DND-41 (cell line): ENCODE data around the gene PYGB.

Experiments
- ATAC-seq: fragments of 200-7000 bp; cut with Tn5 transposase; 3 replicates; pipeline ENCODE4 v1.9.1; 2021; ENCODE audit warnings: low read depth; ENCODE audit not compliant: insufficient read depth
- DNase-seq: peaks from one replicate; pipeline ENCODE4 v3.0.0-alpha.2; 2020
- H2AFZ ChIP-seq: 2 replicates; pipeline ENCODE4 v1.6.0; 2012; ENCODE audit warnings: low read depth, low read length
- H3K27ac ChIP-seq: 2 replicates; pipeline ENCODE4 v1.5.1; 2012; ENCODE audit warnings: low read length, inconsistent platforms
- H3K27me3 ChIP-seq: fragments of 200-600 bp; sonication (generic); 2 replicates; pipeline ENCODE4 v1.6.0; 2012; ENCODE audit warnings: low read length, mild to moderate bottlenecking, inconsistent platforms; ENCODE audit not compliant: insufficient read depth, poor library complexity
- H3K36me3 ChIP-seq: 2 replicates; pipeline ENCODE4 v1.5.1; 2012; ENCODE audit warnings: low read length, inconsistent platforms; ENCODE audit not compliant: insufficient read depth
- H3K4me1 ChIP-seq: 2 replicates; pipeline ENCODE4 v1.5.1; 2012; ENCODE audit warnings: mild to moderate bottlenecking, low read length; ENCODE audit not compliant: insufficient read depth
- H3K4me2 ChIP-seq: 2 replicates; pipeline ENCODE4 v1.6.0; 2012; ENCODE audit warnings: mild to moderate bottlenecking, moderate library complexity, low read length, inconsistent platforms; ENCODE audit not compliant: insufficient read depth
- H3K4me3 ChIP-seq, 2 experiments: fragments of 200-600 bp in 1 of 2; shearing (Covaris generic) in 1 of 2; 2 replicates each; pipeline ENCODE4 v1.5.1; 2012 to 2016; ENCODE audit warnings: inconsistent platforms in 2 of 2, low read length in 2 of 2, mild to moderate bottlenecking in 2 of 2, low read depth in 1 of 2, moderate library complexity in 1 of 2
- H3K79me2 ChIP-seq: 2 replicates; pipeline ENCODE4 v1.6.0; 2012; ENCODE audit warnings: low read length, inconsistent platforms; ENCODE audit not compliant: insufficient read depth
- H3K9ac ChIP-seq: 2 replicates; pipeline ENCODE4 v1.6.0; 2012; ENCODE audit warnings: low read depth, mild to moderate bottlenecking, inconsistent platforms, low read length, moderate library complexity
- H3K9me3 ChIP-seq: 2 replicates; pipeline ENCODE4 v1.5.1; 2012; ENCODE audit warnings: low read length, moderate library complexity, mild to moderate bottlenecking, inconsistent platforms; ENCODE audit not compliant: insufficient read depth, severe bottlenecking
- H4K20me1 ChIP-seq: 2 replicates; pipeline ENCODE4 v1.6.0; 2012; ENCODE audit warnings: low read length; ENCODE audit not compliant: insufficient read depth
- EZH2 ChIP-seq: IDR thresholded peaks from 3 replicates; pipeline ENCODE4 v1.6.1; 2012; ENCODE audit warnings: borderline replicate concordance, low read depth, mild to moderate bottlenecking, moderate library complexity, low read length, inconsistent platforms; ENCODE audit not compliant: severe bottlenecking
- TF ChIP-seq, protein P1 (sequence below): IDR thresholded peaks from 2 replicates; pipeline ENCODE4 v1.5.1; 2012; ENCODE audit warnings: borderline replicate concordance, low read length, moderate library complexity, mild to moderate bottlenecking; ENCODE audit not compliant: poor library complexity, severe bottlenecking; ENCODE audit errors: extremely low read depth

PYGB gene

GRCh38 chr20:25323496-25324246 lies 75.8 kb downstream of the PYGB start:
- Histone ChIP-seq H3K4me2 (no peak overlapping the region), H4K20me1 (peaks cover 51% of the 10 kb centered on the region), H3K9me3 (no peaks in the 10 kb centered on the region), H3K36me3 (peaks cover 60% of the 10 kb centered on the region), H3K9ac (no peak overlapping the region), H3K27ac (peak overlapping the region; percentile 22), H2AFZ (no peak overlapping the region), H3K79me2 (peaks cover 79% of the 10 kb centered on the region), H3K27me3 (no peaks in the 10 kb centered on the region), H3K4me3 (no peak overlapping the region), H3K4me1 (no peaks in the 10 kb centered on the region)
- DNase-seq (no peak), ATAC-seq (no peak)
- TF ChIP-seq, protein P1, sequence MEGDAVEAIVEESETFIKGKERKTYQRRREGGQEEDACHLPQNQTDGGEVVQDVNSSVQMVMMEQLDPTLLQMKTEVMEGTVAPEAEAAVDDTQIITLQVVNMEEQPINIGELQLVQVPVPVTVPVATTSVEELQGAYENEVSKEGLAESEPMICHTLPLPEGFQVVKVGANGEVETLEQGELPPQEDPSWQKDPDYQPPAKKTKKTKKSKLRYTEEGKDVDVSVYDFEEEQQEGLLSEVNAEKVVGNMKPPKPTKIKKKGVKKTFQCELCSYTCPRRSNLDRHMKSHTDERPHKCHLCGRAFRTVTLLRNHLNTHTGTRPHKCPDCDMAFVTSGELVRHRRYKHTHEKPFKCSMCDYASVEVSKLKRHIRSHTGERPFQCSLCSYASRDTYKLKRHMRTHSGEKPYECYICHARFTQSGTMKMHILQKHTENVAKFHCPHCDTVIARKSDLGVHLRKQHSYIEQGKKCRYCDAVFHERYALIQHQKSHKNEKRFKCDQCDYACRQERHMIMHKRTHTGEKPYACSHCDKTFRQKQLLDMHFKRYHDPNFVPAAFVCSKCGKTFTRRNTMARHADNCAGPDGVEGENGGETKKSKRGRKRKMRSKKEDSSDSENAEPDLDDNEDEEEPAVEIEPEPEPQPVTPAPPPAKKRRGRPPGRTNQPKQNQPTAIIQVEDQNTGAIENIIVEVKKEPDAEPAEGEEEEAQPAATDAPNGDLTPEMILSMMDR: no peak
- no peak for TF ChIP-seq EZH2

GRCh38 chr20:25324412-25324811 lies 76.5 kb downstream of the PYGB start:
- DNase-seq: no peak
- no peak overlapping the region for H3K9ac ChIP-seq

DNA sequence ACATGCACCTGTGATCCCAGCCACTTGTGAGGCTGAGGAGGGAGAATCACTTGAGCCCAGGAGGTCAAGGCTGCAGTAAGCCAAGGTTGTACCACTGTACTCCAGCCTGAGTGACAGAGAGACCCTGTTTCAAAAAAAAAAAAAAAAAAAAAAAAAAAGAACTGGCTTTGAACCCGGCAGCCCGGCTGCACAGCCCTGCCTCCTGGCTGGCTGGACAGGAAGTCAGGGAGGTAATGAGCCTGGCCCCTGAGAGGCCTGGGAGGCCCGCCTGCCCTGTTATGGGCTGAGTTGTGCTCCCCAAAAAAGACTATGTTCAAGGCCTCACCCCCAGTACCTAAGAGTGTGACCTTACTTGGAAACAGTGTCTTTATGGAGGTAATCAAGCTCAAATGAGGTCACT lies 77.2 kb downstream of the PYGB start:
- no peak for ATAC-seq
- Histone ChIP-seq H3K9ac (no peak overlapping the region), H3K4me1 (no peaks in the 10 kb centered on the region), H3K79me2 (peaks cover 81% of the 10 kb centered on the region), H4K20me1 (peaks cover 48% of the 10 kb centered on the region), H2AFZ (no peak overlapping the region), H3K4me2 (no peak overlapping the region), H3K4me3 (no peak overlapping the region), H3K36me3 (peaks cover 58% of the 10 kb centered on the region), H3K27me3 (no peaks in the 10 kb centered on the region), H3K27ac (no peak overlapping the region), H3K9me3 (no peaks in the 10 kb centered on the region)
- TF ChIP-seq EZH2: no peak
- TF ChIP-seq, protein P1: no peak
- DNase-seq: no peak

More at GRCh38 chr20:25324412-25324811, 76.5 kb downstream of the PYGB start:
- no peak for ATAC-seq
- Histone ChIP-seq H3K27me3 (no peaks in the 10 kb centered on the region), H4K20me1 (peaks cover 52% of the 10 kb centered on the region), H3K36me3 (peaks cover 61% of the 10 kb centered on the region), H3K4me2 (no peak overlapping the region), H3K27ac (peak overlapping the region; percentile 5), H3K9me3 (no peaks in the 10 kb centered on the region), H3K79me2 (peaks cover 81% of the 10 kb centered on the region), H2AFZ (no peak overlapping the region), H3K4me3 (no peak overlapping the region), H3K4me1 (no peaks in the 10 kb centered on the region)
- TF ChIP-seq EZH2: no peak
- TF ChIP-seq, protein P1: no peak
